HG03520 (cell line): ENCODE measurements around the gene TMEM163.
"Not testable (repeated sequence)": the region's sequence is repeated elsewhere in the genome, so short reads cannot be mapped to it uniquely, and the experiment has no call there.

Source experiments
- ATAC-seq: cut with Tn5 transposase; IDR thresholded peaks from one replicate; pipeline ENCODE4 v1.9.1; 2021; ENCODE audit warnings: mild to moderate bottlenecking, moderate library complexity; ENCODE audit not compliant: unreplicated experiment

The TMEM163 gene

DNA sequence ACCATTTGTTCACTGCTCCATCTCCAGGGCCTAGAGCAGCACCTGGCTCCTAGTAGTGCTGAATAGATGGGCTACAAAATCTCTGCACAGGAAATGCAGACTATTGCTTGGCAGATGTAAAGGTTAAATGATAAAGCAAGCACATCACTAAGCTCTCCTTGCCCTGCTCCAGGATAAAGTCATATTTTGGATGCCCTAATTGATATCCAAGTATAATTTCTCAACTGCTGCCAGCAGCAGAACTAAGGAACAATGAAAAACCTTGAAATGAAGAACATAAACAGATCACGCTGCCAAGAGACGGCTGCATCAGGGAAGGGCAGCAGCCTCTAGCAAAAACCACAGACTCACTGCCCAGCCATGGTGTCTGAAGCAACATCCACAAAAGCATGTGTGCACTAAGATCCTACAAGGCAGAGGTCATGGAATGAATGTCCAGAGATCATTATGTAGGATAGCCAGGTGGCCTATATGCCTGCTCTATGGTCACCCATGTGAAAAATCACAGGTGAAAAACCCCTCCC is 134.7 kb downstream of the TMEM163 start:
- no peak for ATAC-seq

DNA sequence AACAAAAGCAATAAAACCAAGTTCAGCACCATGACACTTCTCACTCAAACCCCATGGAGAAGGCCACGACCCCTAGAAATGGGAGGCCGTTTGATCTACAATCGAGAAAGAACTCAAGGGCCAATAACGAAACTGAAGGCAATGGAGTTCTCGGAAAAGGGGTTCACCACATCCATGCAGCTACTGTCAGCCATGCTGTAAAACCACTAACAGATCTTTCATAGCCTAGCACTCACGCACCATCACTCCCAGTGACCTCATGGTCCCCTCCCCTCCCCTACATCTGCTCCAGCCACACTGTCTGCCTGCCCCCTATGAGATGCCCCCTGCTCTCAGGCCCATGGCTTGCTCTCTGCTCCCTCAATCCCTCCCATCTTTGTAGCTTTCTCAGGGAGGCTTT is 135.3 kb downstream of the TMEM163 start:
- no peak for ATAC-seq

DNA sequence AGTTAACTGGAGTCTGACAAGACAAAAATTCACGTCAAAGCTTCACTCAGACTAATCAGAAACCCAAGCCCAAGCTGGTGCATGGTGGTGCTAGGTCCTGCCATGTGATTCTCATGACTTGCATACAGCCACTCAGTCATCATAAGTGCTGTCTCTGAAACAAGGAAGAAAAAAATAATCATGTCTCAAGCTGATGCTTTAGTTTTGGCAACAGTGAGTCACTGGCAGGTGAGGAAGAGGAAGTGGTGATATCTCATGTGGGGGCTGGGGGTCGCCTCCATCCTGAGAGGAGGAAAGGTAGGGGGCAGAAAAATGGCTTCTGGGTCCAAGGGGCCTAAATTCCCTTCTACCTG is 136.3 kb downstream of the TMEM163 start:
- no peak for ATAC-seq

DNA sequence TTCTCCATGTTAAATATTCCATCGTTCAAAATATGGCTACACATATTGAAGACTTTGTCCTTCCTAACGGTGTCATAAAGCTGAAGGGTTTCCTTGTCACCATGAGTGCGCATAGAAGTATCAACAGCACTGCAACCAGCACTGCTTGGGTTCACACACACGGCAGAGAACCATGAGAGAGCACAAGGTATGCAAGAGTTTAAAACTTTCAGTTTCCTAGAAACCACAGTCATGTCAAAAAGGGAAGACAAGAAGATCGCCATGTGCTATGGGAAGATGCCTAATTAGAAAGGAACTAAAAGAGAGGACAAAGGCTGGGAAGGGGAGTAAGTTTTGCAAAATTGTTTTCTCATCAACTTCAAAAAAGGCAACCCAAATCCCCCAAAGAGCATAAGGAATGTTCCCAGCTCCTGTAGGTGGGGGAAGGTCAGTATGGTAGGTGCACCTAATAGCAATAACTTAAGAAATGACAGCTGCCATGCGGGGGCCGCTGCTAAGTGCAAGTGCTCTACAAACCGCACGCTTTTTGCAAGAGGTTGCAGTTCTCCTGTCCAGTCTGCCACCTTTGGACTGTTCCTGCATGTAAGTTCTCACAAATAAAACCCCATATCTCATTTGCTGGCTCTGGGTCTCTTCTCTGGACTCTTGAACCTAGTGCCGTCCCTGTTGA is 136.8 kb downstream of the TMEM163 start:
- no peak for ATAC-seq

DNA sequence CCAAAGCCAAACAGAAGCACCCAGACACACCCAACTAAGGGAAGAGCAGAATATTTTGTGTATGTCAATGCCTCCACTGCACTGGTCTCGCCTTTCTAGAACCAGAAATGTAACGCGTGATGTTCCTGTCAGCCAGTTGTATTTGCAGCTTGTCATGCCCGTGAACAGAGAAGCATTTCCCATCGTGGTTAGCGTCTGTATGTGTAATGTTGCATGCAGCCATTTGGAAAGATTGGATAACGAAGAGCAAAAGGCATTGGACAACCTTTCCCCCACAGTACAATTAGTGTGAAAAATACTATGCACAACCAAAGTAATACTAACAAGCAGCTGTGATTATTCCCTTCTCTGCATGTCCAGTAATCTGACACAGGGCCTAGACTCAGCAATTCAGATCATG is 140.5 kb downstream of the TMEM163 start:
- no peak for ATAC-seq

DNA sequence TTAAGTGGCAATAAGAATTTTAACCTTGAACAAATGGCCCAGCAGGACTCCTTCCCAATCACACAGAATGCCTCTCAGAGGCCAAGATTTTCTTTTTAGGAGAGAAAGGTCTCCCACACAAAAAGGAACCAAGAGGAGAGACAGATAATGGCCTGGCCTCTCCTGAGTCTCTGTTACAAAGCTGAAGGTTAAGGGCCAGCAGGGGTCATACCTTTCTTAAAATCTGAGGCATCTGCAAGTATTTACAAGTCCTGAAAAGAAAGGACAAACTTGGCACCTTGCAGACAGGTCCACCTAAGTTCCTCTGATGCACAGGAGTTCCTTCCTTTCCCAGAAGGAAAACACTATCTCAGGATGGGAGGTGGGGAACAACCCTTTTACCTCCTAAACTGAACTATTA is 142.3 kb downstream of the TMEM163 start:
- ATAC-seq = no peak

DNA sequence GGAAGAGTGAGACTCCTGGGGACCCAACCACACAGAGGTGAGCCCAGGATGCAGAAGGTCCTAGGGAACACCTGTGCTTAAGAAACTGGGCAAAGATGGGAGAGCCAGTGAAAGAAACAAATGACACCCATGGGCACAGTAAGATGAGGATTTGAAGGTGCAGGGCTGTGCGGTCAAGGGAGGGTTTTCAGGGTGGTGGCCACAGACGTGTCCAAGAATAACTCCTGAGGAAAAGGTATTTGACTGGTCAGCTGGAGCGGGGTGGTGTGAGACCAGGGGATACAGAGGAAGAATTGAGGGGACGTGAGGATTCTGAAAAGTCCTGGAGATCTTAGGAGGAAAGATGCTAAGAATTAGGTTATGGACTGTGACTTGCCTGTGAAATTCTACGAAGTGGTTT is 142.9 kb downstream of the TMEM163 start:
- no peak for ATAC-seq

DNA sequence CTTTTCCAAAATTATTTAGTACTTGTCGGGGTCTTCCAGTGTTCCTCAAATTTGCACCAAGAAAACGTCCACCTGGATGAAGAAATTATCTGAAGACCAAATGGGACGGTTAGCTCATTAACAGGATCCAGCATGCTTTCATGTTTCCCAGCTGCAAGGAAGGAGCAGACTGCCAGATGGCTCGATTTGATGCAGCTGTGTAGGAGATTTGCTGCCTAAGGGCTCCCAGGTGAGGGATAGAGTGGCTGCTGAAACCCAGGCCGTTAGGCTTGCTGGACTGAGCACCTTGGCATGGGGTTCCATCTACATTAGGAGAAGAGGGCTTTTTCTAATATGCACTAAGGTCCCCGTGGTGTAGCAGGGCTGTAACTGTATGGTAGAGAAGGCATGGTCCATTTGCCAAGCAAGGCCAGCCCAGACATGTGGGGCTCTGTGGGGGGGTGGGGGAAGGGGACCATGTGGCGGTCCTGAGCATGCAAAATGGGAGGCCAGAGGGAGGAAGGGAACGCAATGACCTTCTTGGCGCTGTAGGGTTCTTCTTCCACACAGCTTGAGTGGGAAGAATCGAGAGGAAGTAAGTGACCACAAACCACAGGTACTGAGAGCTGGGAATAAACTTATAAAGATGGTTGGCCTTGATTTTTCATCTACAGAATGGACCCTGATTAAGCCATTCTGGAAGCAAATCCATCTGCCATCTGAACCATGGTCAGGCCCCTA is 144.0 kb downstream of the TMEM163 start:
- no peak for ATAC-seq

DNA sequence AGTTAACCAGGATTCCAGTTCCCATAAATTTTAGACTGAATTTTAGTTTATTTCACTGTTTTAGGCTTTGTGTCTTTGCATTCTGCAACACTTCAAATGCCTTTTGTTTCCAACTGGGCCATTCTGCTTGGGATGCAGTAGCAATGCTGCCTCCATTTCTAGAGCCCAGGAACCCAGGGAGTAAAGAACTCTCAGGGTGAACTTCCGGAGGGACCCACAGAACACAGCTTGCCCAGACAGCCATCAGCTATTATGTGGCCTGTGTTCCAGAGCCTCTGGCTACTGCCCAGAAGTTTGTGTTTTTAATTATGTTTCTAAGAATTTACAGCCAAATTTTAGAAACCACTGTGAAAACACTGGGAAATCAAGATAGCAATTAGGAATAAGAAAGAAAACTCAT is 145.1 kb downstream of the TMEM163 start:
- no peak for ATAC-seq

DNA sequence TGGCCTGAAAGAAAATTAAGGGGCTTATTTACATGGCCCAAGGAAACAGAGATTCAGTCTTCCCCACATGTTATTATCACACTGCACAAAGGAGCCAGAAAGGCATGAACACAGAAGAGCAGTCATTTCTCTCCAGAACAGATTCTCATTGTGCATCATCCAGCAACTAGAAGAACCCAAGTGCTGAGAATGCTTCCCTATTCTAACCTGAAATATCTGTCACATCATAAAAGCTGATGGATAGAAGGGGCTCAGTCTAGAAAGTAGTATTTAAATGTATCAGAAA is 145.8 kb downstream of the TMEM163 start:
- no peak for ATAC-seq

DNA sequence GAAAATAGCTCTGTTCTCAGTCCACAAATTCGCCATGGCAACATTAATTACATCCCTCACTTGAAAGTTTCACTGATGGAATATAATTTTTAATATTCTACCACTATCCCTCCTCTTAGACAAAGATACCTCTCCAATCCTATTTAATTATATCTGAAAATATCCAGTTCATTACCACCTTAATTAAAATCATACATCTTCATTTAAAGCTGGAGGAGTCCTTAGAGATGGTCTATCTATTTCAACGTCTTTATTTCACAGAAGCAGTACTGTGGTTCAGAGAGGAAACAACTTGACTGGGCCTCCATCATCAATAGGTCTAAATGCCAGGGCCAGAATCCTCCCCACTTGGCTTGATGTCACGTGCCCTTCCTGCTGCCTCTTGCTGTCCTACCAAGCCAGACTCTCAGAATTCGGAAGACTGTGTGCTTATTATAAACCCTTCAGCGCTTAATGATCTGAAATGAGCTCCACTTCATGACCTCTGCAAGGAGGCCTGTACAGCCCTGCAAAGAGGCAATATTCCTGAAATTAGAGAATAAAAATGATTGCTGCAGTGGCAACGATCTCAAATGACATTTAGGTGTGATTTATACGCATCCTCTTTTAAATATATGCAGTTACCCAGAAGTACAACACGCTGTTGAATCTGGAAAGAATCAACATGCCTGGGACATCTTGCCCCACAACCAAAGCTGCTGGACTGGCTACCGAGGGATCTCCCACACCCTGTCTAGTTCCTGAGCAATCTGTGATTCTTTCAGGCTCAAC is 146.3 kb downstream of the TMEM163 start:
- no peak for ATAC-seq

DNA sequence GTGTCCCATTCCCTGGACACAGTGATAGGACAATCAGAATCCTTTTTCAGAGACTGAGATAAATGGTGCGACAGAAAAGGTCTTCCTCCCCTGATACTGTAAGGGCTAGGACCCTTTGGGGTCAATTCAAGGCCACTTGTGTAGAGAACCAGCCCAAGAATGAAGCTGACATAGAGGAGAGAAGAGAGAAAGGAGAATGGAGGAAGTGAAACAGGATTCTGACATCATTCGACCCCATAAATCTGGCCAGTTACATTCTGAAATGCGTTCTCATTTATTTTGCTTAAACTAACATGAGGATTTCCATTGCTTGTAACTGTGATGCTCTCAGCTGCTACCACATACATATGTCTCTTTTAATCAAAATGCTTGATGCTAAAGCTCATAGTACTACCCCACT is 148.1 kb downstream of the TMEM163 start:
- ATAC-seq = peak; percentile 46

DNA sequence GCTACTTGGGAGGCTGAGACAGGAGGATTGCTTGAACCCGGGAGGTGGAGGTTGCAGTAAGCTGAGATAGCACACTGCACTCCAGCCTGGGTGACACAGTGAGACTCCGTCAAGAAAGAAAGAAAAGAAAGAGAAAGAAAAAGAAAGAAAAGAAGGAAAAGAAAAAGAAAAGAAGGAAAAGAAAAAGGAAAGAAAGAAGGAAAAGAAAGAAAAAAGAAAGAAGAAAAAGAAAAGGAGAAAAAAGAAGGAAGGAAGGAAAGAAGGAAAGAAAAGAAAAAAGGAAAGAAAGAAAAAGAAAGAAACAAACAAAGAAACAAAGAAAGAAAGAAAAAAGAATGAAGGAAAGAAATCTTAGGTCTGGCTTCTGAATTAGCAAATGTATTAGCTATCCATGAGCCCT is 150.4 kb downstream of the TMEM163 start:
- no peak for ATAC-seq

DNA sequence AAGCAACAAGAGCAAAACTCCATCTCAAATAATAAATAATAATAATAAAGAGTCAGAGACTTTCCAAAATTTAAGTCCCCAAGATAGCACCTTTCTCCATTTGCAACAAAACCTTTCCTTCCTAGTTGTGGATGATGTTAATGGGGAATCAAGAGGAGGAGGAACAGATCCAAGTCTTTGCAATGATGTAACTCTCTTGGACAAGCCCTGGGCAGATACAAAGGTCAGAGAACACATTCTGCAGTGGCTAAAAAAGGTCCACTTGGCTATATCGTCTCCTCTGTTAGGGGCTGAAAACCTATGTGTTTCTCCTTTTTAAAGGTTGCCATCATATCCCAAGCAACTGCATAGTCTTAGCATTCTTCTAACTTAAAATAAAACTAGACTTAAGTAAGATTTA is 151.1 kb downstream of the TMEM163 start:
- no peak for ATAC-seq

DNA sequence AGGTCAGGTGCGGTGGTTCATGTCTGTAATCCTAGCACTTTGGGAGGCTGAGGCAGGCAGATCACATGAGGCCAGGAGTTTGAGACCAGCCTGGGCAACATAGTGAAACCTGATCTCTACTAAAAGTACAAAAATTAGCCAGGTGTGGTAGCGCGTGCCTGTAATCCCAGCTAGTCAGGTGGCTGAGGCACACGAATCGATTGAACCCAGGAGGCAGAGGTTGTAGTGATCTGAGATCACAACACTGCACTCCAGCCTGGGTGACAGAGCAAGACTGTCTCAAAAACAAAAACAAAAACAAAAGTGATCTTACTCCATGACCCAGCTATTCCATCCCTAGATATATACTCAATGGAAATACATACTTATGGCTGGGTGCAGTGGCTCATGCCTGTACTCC is 153.8 kb downstream of the TMEM163 start:
- not testable (repeated sequence) for ATAC-seq

DNA sequence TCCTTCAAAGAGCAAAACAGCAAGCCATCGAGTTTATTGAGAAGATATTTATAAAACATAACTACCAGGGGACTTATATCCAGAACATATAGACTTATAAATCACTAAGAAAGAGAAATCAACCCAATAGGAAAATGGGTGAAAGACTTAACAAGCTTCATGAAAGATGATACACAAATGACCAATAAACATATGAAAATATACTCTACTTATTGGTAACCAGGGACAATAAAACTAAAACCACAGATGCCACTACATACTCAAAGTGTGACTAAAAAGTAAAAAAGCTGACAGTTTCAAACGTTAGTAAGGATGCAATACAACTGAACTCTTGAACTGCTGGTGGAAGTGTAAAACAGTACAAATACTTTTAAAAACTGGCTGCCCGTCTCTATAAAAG is 154.3 kb downstream of the TMEM163 start:
- peak; percentile 55 for ATAC-seq

DNA sequence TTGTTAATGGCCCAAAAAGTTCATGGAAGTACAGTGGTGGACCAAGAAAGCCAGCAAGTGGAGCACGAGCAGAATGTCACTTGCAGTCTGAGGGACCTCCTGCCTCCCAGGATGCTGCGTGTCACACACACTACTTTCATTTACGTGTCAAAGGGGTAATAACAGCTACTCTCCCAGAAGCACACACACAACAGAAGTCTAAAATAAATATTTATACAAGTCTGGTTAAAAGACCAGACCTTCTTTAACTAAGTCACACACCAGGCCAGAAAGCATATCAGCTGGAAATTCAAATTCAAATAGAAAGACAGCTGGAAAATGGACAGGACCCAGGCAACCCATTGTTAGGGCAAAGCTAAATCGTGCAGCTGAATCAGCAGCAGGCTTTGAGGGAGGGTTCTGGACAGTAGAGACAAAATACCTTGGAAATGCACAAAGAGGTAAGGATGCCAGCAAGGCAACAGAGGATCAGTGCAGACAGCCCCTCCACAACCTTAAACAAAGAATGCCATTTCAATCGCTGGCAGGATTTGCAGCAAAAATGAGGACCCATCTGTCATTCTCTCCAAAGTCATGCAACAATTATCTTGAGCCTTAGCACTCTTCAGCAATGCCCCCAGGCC is 160.5 kb downstream of the TMEM163 start:
- no peak for ATAC-seq

DNA sequence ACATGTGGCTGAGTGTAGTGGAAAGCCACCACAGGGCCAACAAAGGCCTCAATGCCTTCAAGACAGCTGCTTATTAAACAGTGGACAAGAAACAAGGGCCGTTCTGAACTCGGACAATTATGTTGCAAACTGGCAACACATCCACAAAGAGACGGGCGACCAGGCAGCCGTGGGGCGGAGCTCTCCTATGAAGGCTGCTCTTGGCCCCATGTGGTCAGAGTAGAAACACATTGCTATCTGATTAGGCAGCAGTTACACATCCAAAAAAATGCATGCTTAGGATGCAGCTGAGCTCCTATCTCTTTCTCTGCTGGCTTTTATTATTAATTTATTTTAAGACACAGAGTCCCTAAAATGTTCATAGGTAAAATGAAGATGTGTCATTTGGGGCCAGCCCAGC is 163.4 kb downstream of the TMEM163 start:
- no peak for ATAC-seq

DNA sequence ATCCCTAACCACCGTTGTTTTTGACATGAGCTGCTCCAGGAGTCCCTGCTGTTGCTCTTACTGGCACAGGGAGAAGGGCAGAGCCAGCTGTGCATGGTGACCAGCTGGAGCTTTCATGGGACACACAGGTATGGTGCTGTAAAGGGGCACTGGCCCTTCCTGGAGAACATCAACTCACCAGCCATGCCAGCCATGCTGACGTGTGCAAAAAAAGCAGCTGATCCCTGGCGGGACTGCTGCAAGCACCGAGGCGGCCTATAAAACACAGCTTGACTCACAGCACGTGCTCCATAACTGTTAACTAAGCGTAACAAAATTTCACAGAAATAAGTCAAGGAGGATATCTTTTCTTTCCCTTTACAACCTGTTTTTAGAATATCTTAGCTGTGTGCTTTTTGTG is 165.1 kb downstream of the TMEM163 start:
- no peak for ATAC-seq

DNA sequence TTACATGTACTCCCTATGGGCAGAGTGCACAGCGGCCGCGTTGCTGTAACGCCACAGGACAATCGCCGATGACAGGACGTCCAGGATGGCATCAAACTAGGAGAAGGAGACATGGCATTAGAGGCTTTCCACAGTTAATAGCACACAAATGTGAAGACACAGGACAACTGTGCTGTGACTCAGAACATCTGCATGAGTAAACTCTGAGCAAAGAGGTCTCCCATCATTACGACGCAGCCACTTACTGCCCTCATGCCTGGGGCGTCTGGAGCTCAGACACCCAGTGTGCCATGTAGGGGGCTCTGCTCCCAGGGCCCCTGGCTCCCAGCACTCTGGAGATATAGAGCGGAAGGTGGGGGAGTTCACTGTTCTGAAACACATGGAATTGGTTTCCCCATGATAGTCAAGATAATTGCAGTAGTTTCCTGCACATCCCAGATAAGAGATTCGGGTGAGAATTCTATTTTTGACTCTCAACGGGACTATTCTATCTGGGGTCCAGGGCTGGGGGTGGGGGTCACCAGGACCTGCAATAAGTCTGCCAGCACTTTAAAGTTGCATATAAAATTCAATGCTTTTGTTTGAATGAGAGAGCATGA is 168.1 kb downstream of the TMEM163 start:
- ATAC-seq = no peak

DNA sequence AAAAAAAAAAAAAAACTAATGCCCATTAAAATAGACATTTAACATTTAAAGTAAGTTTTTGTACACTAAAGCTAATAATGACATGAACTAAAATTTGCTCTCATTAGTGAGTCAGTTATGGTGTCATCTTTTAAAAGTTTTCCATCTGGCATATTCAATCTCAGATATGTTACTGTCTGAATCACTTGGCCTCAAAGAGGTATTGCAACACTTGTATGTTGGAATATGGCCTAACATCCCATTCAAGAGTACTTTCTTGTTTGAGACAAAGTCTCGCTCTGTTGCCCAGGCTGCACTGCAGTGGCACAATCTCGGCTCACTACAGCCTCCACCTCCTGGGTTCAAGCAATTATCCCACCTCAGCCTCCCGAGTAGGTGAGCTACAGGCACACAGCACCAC is 169.7 kb downstream of the TMEM163 start:
- no peak for ATAC-seq
